GM23338 (cell line): ENCODE measurements around the gene ORM1. TPM values are rescaled to one million over a fixed set of nuclear protein-coding genes. Genes with fewer than 3 reads are reported as not detected.
A peak's percentile ranks its signal among the peaks of the same experiment; 100 is the strongest.

ENCODE experiments used
- ATAC-seq: fragments of 200-7000 bp; cut with Tn5 transposase; 3 replicates; pipeline ENCODE4 v1.9.1; 2020
- DNase-seq: peaks from one replicate; pipeline ENCODE4 v3.0.0-alpha.2; 2015; ENCODE audit warnings: low spot score
- H2AFZ ChIP-seq: fragments of 200-600 bp; sonication (generic); 2 replicates; pipeline ENCODE4 v1.8.0; 2016; ENCODE audit warnings: antibody characterized with exemption, mild to moderate bottlenecking, moderate library complexity
- H3F3A ChIP-seq: fragments of 200-600 bp; sonication (generic); replicated peaks from 2 replicates; pipeline ENCODE4 v1.8.0; 2017; ENCODE audit warnings: antibody characterized with exemption, mixed run types, low read depth
- H3K27ac ChIP-seq: fragments of 200-600 bp; sonication (generic); 2 replicates; pipeline ENCODE4 v1.6.1; 2016; ENCODE audit warnings: low read depth
- H3K27me3 ChIP-seq: fragments of 200-600 bp; sonication (generic); 2 replicates; pipeline ENCODE4 v1.8.0; 2016; ENCODE audit warnings: mild to moderate bottlenecking, mixed run types, moderate library complexity; ENCODE audit not compliant: insufficient read depth
- H3K36me3 ChIP-seq: fragments of 200-600 bp; sonication (generic); 2 replicates; pipeline ENCODE4 v1.8.0; 2016; ENCODE audit warnings: mild to moderate bottlenecking; ENCODE audit not compliant: insufficient read depth
- H3K4me1 ChIP-seq: fragments of 200-600 bp; sonication (generic); 2 replicates; pipeline ENCODE4 v1.8.0; 2016; ENCODE audit warnings: mild to moderate bottlenecking, moderate library complexity; ENCODE audit not compliant: insufficient read depth
- H3K4me2 ChIP-seq: fragments of 200-600 bp; sonication (generic); 2 replicates; pipeline ENCODE4 v1.7.1; 2017; ENCODE audit warnings: mixed run types
- H3K4me3 ChIP-seq: fragments of 200-600 bp; sonication (generic); 2 replicates; pipeline ENCODE4 v1.6.1; 2016; ENCODE audit warnings: mixed run types
- H3K79me2 ChIP-seq: fragments of 200-600 bp; sonication (generic); replicated peaks from 2 replicates; pipeline ENCODE4 v1.8.0; 2017; ENCODE audit warnings: mild to moderate bottlenecking; ENCODE audit not compliant: insufficient read depth
- H3K9me2 ChIP-seq: fragments of 200-600 bp; sonication (generic); 2 replicates; pipeline ENCODE4 v1.8.0; 2017; ENCODE audit not compliant: insufficient read depth
- H4K20me1 ChIP-seq: fragments of 200-600 bp; sonication (generic); replicated peaks from 2 replicates; pipeline ENCODE4 v1.8.0; 2017; ENCODE audit warnings: mild to moderate bottlenecking; ENCODE audit not compliant: insufficient read depth
- H3K27ac Mint-ChIP-seq: 2 replicates; pipeline ENCODE4 v1.8.0; 2020; ENCODE audit warnings: inconsistent platforms, mild to moderate bottlenecking, moderate library complexity, mixed read lengths
- H3K27me3 Mint-ChIP-seq: 3 replicates; pipeline ENCODE4 v1.8.0; 2022; ENCODE audit warnings: low read depth, mild to moderate bottlenecking, moderate library complexity, mixed read lengths, inconsistent platforms; ENCODE audit not compliant: insufficient read depth, poor library complexity
- H3K36me3 Mint-ChIP-seq: 3 replicates; pipeline ENCODE4 v1.8.0; 2021; ENCODE audit warnings: low read depth, mild to moderate bottlenecking, inconsistent platforms, moderate library complexity, mixed read lengths
- H3K4me1 Mint-ChIP-seq: 3 replicates; pipeline ENCODE4 v1.8.0; 2020; ENCODE audit warnings: mild to moderate bottlenecking, inconsistent platforms, mixed read lengths
- H3K4me3 Mint-ChIP-seq: 3 replicates; pipeline ENCODE4 v1.8.0; 2021; ENCODE audit warnings: moderate library complexity, mild to moderate bottlenecking, inconsistent platforms, mixed read lengths
- H3K9me3 Mint-ChIP-seq: 3 replicates; pipeline ENCODE4 v1.8.0; 2020; ENCODE audit warnings: moderate library complexity, mild to moderate bottlenecking, inconsistent platforms, mixed read lengths
- CREB1 ChIP-seq: fragments of 250-450 bp; sonication (Bioruptor Pico); IDR thresholded peaks from 2 replicates; pipeline ENCODE4 v1.5.0; 2020; ENCODE audit warnings: low read depth, mild to moderate bottlenecking, moderate library complexity
- EZH2 ChIP-seq: fragments of 200-600 bp; sonication (generic); IDR thresholded peaks from one replicate; pipeline ENCODE4 v1.8.0; 2017; ENCODE audit warnings: antibody characterized with exemption, mild to moderate bottlenecking, low read depth; ENCODE audit not compliant: unreplicated experiment
- EZH2phosphoT487 ChIP-seq: fragments of 200-600 bp; sonication (generic); IDR thresholded peaks from one replicate; pipeline ENCODE4 v1.8.1; 2018; ENCODE audit warnings: antibody characterized with exemption; ENCODE audit not compliant: unreplicated experiment
- NANOG ChIP-seq: IDR thresholded peaks from 2 replicates; pipeline ENCODE4 v1.6.1; 2016; ENCODE audit warnings: antibody characterized with exemption, borderline replicate concordance
- STAT1 ChIP-seq: IDR thresholded peaks from one replicate; pipeline ENCODE4 v1.6.1; 2016; ENCODE audit warnings: antibody characterized with exemption; ENCODE audit not compliant: unreplicated experiment
- ZNF114 ChIP-seq: fragments of 250-450 bp; sonication (Bioruptor Pico); IDR thresholded peaks from 2 replicates; pipeline ENCODE4 v1.5.0; 2020; ENCODE audit warnings: mild to moderate bottlenecking, moderate library complexity
- ZNF331 ChIP-seq: fragments of 250-450 bp; sonication (Bioruptor Pico); IDR thresholded peaks from 2 replicates; pipeline ENCODE4 v1.5.0; 2020; ENCODE audit warnings: low read depth, mild to moderate bottlenecking, moderate library complexity
- polyA plus RNA-seq: library from polyadenylated mRNA; unstranded; fragments of >200 nt; fragmentation: Nextera tagmentation; extraction: Ambion mirVana; gene quantifications from 2 replicates; pipeline ENCODE4 v1.2.1, GENCODE V29; 2016
- total RNA-seq: library from RNA; depleted of rRNA; stranded (reverse); fragments of >200 nt; shearing (Covaris generic); gene quantifications from 2 replicates; pipeline ENCODE4 v1.2.3, GENCODE V29; 2014
- TF ChIP-seq, protein P1 (sequence below): fragments of 250-450 bp; sonication (Bioruptor Pico); IDR thresholded peaks from 2 replicates; pipeline ENCODE4 v1.5.0; 2020; ENCODE audit warnings: mild to moderate bottlenecking, moderate library complexity
- TF ChIP-seq, protein P2 (sequence below), 2 experiments: fragments of 200-600 bp in 1 of 2; sonication (generic) in 1 of 2; conservative IDR thresholded peaks; 2 replicates each; pipeline versions ENCODE4 v1.5.1 to v1.6.1; 2016 to 2017; ENCODE audit warnings: antibody characterized with exemption in 2 of 2, low read depth in 2 of 2, mild to moderate bottlenecking in 2 of 2, moderate library complexity in 1 of 2

Gene ORM1
- total and polyA plus RNA-seq, 2 experiments from 2014 or later: not detected

DNA sequence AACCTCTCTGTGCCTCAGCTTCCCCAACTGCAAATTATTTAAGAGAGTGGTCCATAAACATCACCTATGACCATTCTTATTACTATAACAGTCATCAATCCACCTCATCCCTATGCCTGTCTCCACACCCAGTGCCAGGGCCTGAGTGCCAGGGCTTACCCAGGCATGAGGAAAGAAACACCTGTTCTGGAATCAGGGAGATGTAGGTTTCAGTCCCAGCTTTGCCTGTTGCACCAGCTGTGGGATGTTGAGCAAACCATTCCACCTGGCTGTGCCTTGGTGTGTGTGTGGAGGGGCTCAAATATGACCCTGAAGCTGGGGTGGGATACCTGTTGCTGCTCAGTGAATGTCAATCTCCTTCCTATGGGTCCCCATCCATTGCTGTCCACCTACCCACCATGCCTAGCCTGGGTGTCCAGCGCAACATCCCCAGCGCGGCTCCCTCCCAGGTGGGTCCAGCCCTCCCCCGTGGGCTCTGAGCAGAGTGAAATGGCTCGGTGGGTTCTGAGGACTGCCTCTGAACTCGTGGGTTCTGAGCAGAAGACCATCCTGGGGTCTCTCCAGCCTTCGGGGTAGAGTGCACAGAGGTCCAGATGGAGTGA lies 48.5 kb downstream of the ORM1 start:
- H3K27me3 Mint-ChIP-seq: peaks cover 5% of the 10 kb centered on the region
- TF ChIP-seq NANOG (no peak), EZH2phosphoT487 (no peak), STAT1 (no peak), CREB1 (CRISPR knock-in tag) (no peak), ZNF331 (no peak), ZNF114 (no peak), EZH2 (no peak)
- TF ChIP-seq, protein P1, sequence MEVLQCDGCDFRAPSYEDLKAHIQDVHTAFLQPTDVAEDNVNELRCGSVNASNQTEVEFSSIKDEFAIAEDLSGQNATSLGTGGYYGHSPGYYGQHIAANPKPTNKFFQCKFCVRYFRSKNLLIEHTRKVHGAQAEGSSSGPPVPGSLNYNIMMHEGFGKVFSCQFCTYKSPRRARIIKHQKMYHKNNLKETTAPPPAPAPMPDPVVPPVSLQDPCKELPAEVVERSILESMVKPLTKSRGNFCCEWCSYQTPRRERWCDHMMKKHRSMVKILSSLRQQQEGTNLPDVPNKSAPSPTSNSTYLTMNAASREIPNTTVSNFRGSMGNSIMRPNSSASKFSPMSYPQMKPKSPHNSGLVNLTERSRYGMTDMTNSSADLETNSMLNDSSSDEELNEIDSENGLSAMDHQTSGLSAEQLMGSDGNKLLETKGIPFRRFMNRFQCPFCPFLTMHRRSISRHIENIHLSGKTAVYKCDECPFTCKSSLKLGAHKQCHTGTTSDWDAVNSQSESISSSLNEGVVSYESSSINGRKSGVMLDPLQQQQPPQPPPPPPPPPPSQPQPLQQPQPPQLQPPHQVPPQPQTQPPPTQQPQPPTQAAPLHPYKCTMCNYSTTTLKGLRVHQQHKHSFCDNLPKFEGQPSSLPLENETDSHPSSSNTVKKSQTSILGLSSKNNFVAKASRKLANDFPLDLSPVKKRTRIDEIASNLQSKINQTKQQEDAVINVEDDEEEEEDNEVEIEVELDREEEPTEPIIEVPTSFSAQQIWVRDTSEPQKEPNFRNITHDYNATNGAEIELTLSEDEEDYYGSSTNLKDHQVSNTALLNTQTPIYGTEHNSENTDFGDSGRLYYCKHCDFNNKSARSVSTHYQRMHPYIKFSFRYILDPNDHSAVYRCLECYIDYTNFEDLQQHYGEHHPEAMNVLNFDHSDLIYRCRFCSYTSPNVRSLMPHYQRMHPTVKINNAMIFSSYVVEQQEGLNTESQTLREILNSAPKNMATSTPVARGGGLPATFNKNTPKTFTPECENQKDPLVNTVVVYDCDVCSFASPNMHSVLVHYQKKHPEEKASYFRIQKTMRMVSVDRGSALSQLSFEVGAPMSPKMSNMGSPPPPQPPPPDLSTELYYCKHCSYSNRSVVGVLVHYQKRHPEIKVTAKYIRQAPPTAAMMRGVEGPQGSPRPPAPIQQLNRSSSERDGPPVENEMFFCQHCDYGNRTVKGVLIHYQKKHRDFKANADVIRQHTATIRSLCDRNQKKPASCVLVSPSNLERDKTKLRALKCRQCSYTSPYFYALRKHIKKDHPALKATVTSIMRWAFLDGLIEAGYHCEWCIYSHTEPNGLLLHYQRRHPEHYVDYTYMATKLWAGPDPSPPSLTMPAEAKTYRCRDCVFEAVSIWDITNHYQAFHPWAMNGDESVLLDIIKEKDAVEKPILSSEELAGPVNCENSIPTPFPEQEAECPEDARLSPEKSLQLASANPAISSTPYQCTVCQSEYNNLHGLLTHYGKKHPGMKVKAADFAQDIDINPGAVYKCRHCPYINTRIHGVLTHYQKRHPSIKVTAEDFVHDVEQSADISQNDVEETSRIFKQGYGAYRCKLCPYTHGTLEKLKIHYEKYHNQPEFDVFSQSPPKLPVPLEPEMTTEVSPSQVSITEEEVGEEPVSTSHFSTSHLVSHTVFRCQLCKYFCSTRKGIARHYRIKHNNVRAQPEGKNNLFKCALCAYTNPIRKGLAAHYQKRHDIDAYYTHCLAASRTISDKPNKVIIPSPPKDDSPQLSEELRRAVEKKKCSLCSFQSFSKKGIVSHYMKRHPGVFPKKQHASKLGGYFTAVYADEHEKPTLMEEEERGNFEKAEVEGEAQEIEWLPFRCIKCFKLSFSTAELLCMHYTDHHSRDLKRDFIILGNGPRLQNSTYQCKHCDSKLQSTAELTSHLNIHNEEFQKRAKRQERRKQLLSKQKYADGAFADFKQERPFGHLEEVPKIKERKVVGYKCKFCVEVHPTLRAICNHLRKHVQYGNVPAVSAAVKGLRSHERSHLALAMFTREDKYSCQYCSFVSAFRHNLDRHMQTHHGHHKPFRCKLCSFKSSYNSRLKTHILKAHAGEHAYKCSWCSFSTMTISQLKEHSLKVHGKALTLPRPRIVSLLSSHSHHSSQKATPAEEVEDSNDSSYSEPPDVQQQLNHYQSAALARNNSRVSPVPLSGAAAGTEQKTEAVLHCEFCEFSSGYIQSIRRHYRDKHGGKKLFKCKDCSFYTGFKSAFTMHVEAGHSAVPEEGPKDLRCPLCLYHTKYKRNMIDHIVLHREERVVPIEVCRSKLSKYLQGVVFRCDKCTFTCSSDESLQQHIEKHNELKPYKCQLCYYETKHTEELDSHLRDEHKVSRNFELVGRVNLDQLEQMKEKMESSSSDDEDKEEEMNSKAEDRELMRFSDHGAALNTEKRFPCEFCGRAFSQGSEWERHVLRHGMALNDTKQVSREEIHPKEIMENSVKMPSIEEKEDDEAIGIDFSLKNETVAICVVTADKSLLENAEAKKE (CRISPR knock-in tag): no peak
- TF ChIP-seq, protein P2, sequence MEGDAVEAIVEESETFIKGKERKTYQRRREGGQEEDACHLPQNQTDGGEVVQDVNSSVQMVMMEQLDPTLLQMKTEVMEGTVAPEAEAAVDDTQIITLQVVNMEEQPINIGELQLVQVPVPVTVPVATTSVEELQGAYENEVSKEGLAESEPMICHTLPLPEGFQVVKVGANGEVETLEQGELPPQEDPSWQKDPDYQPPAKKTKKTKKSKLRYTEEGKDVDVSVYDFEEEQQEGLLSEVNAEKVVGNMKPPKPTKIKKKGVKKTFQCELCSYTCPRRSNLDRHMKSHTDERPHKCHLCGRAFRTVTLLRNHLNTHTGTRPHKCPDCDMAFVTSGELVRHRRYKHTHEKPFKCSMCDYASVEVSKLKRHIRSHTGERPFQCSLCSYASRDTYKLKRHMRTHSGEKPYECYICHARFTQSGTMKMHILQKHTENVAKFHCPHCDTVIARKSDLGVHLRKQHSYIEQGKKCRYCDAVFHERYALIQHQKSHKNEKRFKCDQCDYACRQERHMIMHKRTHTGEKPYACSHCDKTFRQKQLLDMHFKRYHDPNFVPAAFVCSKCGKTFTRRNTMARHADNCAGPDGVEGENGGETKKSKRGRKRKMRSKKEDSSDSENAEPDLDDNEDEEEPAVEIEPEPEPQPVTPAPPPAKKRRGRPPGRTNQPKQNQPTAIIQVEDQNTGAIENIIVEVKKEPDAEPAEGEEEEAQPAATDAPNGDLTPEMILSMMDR (conservative IDR thresholded peaks at IDR 0.05; ENCODE audit: low read depth in 2 of 2): no peak
- H3K4me3 Mint-ChIP-seq: peak overlapping the region; percentile 10; the same call in 1 of the 3 replicates
- peak overlapping the region; percentile 75; the same call in 1 of the 2 replicates for H3K4me2 ChIP-seq
- H4K20me1 ChIP-seq: no peaks in the 10 kb centered on the region
- peaks cover 4% of the 10 kb centered on the region; the same call in 1 of the 2 replicates for H3K79me2 ChIP-seq
- H3K27ac ChIP-seq: no peak overlapping the region
- H3K36me3 Mint-ChIP-seq: peaks cover 50% of the 10 kb centered on the region
- peak overlapping the region; percentile 50; the same call in 1 of the 2 replicates for H3K4me3 ChIP-seq
- H3K9me2 ChIP-seq: 0 out of 2 replicates have a peak, but pooled peaks cover 6% of the 10 kb centered on the region
- H3F3A ChIP-seq: peaks cover 12% of the 10 kb centered on the region; the same call in 1 of the 2 replicates
- peak overlapping the region; percentile 97 for H3K27ac Mint-ChIP-seq
- H3K4me1 ChIP-seq: peaks cover 52% of the 10 kb centered on the region
- H3K4me1 Mint-ChIP-seq: peaks cover 48% of the 10 kb centered on the region
- H3K9me3 Mint-ChIP-seq: no peaks in the 10 kb centered on the region
- H2AFZ ChIP-seq: no peak overlapping the region
- ATAC-seq (no peak), DNase-seq (no peak)
- no peaks in the 10 kb centered on the region for H3K36me3 ChIP-seq
- H3K27me3 ChIP-seq: no peaks in the 10 kb centered on the region
